OCI-LY1 (cell line): ENCODE data around the gene VPS4A.

Source experiments
- EZH2 ChIP-seq: fragments of 200-600 bp; sonication (generic), shearing (Covaris generic); IDR thresholded peaks from 2 replicates; pipeline ENCODE4 v1.8.0; 2017; ENCODE audit warnings: borderline replicate concordance, mixed run types, mild to moderate bottlenecking, antibody characterized with exemption, low read length, moderate library complexity, mixed read lengths
- TF ChIP-seq, protein P1 (sequence below): fragments of 200-600 bp; sonication (generic), shearing (Covaris generic); IDR thresholded peaks from 2 replicates; pipeline ENCODE4 v1.5.1; 2017; ENCODE audit warnings: mild to moderate bottlenecking, antibody characterized with exemption, low read length, moderate library complexity, mixed read lengths

DNA sequence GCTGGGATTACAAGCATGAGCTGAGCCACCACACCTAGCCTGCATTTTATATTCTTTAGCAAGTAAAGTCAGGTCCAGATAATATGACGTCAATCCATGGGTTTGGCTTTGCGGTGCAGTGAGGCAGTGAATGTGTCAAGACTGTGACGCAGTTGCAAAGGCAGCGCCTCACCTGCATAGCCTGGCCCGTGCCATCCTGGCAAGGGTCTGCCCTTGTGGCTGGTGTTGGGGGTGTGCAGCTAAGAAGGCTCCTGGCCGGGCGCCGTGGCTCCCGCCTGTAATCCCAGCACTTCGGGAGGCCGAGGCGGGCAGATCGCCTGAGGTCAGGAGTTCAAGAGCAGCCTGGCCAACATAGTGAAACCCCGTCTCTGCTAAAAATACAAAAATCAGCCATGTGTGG is 12.3 kb downstream of the VPS4A start:
- TF ChIP-seq, protein P1, sequence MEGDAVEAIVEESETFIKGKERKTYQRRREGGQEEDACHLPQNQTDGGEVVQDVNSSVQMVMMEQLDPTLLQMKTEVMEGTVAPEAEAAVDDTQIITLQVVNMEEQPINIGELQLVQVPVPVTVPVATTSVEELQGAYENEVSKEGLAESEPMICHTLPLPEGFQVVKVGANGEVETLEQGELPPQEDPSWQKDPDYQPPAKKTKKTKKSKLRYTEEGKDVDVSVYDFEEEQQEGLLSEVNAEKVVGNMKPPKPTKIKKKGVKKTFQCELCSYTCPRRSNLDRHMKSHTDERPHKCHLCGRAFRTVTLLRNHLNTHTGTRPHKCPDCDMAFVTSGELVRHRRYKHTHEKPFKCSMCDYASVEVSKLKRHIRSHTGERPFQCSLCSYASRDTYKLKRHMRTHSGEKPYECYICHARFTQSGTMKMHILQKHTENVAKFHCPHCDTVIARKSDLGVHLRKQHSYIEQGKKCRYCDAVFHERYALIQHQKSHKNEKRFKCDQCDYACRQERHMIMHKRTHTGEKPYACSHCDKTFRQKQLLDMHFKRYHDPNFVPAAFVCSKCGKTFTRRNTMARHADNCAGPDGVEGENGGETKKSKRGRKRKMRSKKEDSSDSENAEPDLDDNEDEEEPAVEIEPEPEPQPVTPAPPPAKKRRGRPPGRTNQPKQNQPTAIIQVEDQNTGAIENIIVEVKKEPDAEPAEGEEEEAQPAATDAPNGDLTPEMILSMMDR, result no peak
- TF ChIP-seq EZH2, result no peak
